Mucosa of descending colon (tissue), 3 donors: ENCODE measurements around the gene ANXA6. TPM values are rescaled to one million over a fixed set of nuclear protein-coding genes. Genes with fewer than 3 reads are reported as not detected.
"Not testable (repeated sequence)": the region's sequence is repeated elsewhere in the genome, so short reads cannot be mapped to it uniquely, and the experiment has no call there.

ENCODE experiments used
- ATAC-seq: fragments of 200-7000 bp; cut with Tn5 transposase; one replicate; pipeline ENCODE4 v1.9.1; 2020; ENCODE audit warnings: mild to moderate bottlenecking, moderate library complexity
- DNase-seq, 3 donors: peaks; one replicate each; pipeline ENCODE4 v3.0.0-alpha.2; 2020
- H3K36me3 ChIP-seq: fragments of 200-600 bp; one replicate; pipeline ENCODE4 v1.8.0; 2021; ENCODE audit warnings: low read depth, mild to moderate bottlenecking
- H3K4me1 ChIP-seq: fragments of 200-600 bp; one replicate; pipeline ENCODE4 v1.8.0; 2021; ENCODE audit warnings: low read depth, mild to moderate bottlenecking
- H3K4me3 ChIP-seq: fragments of 200-600 bp; one replicate; pipeline ENCODE4 v1.8.0; 2021; ENCODE audit warnings: mild to moderate bottlenecking
- H3K9me3 ChIP-seq: fragments of 200-600 bp; one replicate; pipeline ENCODE4 v1.8.0; 2021; ENCODE audit warnings: mild to moderate bottlenecking
- CTCF ChIP-seq: fragments of 200-600 bp; IDR thresholded peaks from one replicate; pipeline ENCODE4 v1.8.0; 2022; ENCODE audit warnings: antibody characterized with exemption, mild to moderate bottlenecking
- intact Hi-C, 2 donors: fragments of 100-400 bp; cut with DNase I in 1 of 2; cut with micrococcal nuclease in 1 of 2; formaldehyde crosslinking; loops; one replicate each; pipeline versions ENCODE4 v1.11.0 to v1.11.1; 2022; cut with DNase I, micrococcal nuclease
- total RNA-seq, 3 donors: library from RNA; stranded (reverse); fragmentation: NEBNext Ultra II Directional in 2 of 3; extraction: Animal tissue kit (Norgen Biotek cat#: 25700) in 2 of 3; gene quantifications; one replicate each; pipeline versions ENCODE4 v1.2.1 to v1.2.4, GENCODE V29; 2021 to 2023
- donor health status: DM: no; HTN: no; CAD: no; lungs with moderate emphysema.
- donor health status: DM: no; HTN: no; CAD: no.
- donor health status: DM: no; HTN: yes; CAD: no.

ANXA6 gene
- total RNA-seq, 3 donors from 2014 or later = 21.4 to 180 (median 68.0) TPM

- intact Hi-C loops = no loop called here
- ATAC-seq (no peak), DNase-seq (no peak)
- TF ChIP-seq CTCF = no peak
- no peaks in the 10 kb centered on the region for H3K9me3 ChIP-seq
- no peaks in the 10 kb centered on the region for H3K4me1 ChIP-seq
- no peaks in the 10 kb centered on the region for H3K36me3 ChIP-seq
- H3K4me3 ChIP-seq = no peak overlapping the region
Measured at GRCh38 chr5:151199581-151200185, 42.1 kb upstream of the ANXA6 start.

GRCh38 chr5:151198861-151199260, 41.3 kb upstream of the ANXA6 start:
- Histone ChIP-seq H3K4me1 (no peaks in the 10 kb centered on the region), H3K9me3 (no peaks in the 10 kb centered on the region), H3K4me3 (no peak overlapping the region), H3K36me3 (no peaks in the 10 kb centered on the region)
- TF ChIP-seq CTCF = no peak
- no peak for DNase-seq
- intact Hi-C loops = no loop called here
- ATAC-seq = no peak

DNA sequence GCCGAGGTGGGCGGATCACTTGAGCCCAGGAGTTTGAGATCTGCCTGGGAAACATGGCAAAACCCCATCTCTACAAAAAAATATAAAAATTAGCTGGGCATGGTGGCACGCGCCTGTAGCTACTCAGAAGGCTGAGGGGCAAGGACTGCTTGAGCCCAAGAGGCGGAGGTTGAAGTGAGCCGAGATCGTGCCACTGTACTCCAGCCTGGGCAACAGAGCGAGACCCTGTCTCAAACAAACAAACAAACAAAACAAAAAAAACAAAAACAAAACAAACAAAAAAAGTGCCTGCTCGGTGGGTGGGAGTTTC, 39.7 kb upstream of the ANXA6 start:
- H3K9me3 ChIP-seq, H3K36me3 ChIP-seq, H3K4me1 ChIP-seq, DNase-seq, H3K4me3 ChIP-seq, intact Hi-C loops, ATAC-seq: not testable (repeated sequence)

DNA sequence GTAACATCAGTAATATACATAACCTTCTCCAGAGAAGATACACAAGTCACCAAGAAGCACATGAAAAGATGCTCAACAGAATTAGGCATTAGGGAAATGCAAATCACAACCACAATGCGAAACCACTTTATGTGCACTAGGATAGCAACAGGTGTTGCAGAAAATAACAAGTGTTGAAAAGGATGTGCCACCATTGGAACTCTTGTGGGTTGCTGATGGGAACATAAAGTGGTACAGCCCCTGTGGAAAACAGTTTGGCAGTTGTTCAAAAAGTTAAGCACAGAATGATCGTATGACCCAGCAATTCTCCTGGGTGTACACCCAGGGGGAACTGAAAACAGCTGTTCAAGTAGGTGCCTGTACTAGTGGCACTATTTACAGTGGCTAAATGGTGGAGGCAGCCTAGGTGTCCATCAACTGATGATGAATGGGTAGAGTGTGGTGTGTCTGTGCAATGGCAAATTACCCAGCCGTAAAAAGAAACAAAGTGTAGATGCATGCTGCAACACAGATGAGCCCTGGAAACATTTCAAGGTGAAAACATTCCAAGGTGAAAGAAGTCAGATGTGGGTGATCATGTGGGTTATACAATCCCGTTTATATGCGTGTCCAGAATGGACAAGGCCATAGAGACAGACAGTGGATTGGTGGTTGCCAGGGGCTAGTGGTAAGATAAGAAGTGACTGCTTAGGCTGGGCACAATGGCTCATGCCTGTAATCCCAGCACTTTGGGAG, 39.1 kb upstream of the ANXA6 start:
- peak; percentile 69 for ATAC-seq
- TF ChIP-seq CTCF = no peak
- DNase-seq = no peak
- no peak overlapping the region for H3K4me3 ChIP-seq
- H3K9me3 ChIP-seq = peaks cover 9% of the 10 kb centered on the region
- H3K36me3 ChIP-seq = no peaks in the 10 kb centered on the region
- H3K4me1 ChIP-seq = no peaks in the 10 kb centered on the region
- intact Hi-C loops = no loop called here

DNA sequence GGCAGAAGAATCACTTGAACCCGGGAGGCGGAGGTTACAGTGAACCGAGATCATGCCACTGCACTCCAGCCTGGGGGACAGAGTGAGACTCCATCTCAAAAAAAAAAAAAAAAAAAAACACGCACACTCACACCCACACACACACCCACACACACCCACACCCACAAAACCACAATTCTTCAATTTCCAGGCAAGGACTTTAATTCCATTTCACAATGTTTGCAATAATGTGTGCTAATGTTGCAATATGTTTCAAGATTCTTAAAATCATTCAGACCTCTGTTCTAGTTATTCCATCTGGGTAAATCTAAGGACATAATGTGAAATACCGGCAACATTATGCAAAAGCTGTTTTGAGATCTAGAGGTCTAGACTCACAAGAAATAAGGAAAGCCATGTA, 38.0 kb upstream of the ANXA6 start:
- Histone ChIP-seq H3K4me1 (no peaks in the 10 kb centered on the region), H3K4me3 (no peak overlapping the region), H3K36me3 (no peaks in the 10 kb centered on the region), H3K9me3 (peaks cover 9% of the 10 kb centered on the region)
- intact Hi-C loops = no loop called here
- ATAC-seq = no peak
- TF ChIP-seq CTCF = no peak
- DNase-seq = no peak

- intact Hi-C loops = no loop called here
- H3K4me1 ChIP-seq = no peaks in the 10 kb centered on the region
- no peaks in the 10 kb centered on the region for H3K36me3 ChIP-seq
- peaks cover 12% of the 10 kb centered on the region for H3K9me3 ChIP-seq
- no peak for DNase-seq
- TF ChIP-seq CTCF = no peak
- no peak for ATAC-seq
- no peak overlapping the region for H3K4me3 ChIP-seq
Measured at GRCh38 chr5:151192626-151193025, 35.0 kb upstream of the ANXA6 start.
